ENCODE data around the gene EIF4G3.

DNA sequence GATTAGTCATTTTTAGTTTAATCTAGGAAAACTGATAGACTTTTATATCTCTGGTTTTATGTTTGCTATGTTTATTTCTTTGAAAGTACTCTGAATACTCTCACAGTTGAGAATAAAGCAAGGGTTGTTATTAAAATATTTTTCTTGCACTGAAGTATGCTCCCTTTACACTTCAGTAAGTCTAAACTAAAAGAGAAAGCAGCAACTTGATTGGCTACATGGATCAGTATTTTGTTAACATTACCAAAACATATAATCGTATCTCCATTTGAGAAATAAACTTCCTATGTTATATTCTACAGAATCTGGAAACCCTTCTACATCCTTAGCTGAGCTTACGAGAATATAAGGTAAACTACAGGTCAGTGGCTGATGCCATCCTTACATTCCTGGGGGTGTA lies 240.1 kb downstream of the EIF4G3 start:
- TF ChIP-seq, protein P1, sequence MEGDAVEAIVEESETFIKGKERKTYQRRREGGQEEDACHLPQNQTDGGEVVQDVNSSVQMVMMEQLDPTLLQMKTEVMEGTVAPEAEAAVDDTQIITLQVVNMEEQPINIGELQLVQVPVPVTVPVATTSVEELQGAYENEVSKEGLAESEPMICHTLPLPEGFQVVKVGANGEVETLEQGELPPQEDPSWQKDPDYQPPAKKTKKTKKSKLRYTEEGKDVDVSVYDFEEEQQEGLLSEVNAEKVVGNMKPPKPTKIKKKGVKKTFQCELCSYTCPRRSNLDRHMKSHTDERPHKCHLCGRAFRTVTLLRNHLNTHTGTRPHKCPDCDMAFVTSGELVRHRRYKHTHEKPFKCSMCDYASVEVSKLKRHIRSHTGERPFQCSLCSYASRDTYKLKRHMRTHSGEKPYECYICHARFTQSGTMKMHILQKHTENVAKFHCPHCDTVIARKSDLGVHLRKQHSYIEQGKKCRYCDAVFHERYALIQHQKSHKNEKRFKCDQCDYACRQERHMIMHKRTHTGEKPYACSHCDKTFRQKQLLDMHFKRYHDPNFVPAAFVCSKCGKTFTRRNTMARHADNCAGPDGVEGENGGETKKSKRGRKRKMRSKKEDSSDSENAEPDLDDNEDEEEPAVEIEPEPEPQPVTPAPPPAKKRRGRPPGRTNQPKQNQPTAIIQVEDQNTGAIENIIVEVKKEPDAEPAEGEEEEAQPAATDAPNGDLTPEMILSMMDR (IDR thresholded peaks at IDR 0.05): no peak
- TF ChIP-seq POLR2AphosphoS5 (IDR thresholded peaks at IDR 0.05) (no peak), POLR2A (IDR thresholded peaks at IDR 0.05) (no peak), EP300 (IDR thresholded peaks at IDR 0.05; ENCODE audit: low read depth) (no peak)

Data from transverse colon (tissue), 4 donors.